SIG-M5 treated with dmso at 0.1 percent for 504 hours (cell line): Measurements from ENCODE around the gene PPP1R18.
A peak's percentile ranks its signal among the peaks of the same experiment; 100 is the strongest.
"Not testable (repeated sequence)": the region's sequence is repeated elsewhere in the genome, so short reads cannot be mapped to it uniquely, and the experiment has no call there.

Experiments
- DNase-seq: peaks from one replicate; lab custom pipeline; 2025; ENCODE audit not compliant: unreplicated experiment; lab: John Stamatoyannopoulos, UW

The PPP1R18 gene, protein sequence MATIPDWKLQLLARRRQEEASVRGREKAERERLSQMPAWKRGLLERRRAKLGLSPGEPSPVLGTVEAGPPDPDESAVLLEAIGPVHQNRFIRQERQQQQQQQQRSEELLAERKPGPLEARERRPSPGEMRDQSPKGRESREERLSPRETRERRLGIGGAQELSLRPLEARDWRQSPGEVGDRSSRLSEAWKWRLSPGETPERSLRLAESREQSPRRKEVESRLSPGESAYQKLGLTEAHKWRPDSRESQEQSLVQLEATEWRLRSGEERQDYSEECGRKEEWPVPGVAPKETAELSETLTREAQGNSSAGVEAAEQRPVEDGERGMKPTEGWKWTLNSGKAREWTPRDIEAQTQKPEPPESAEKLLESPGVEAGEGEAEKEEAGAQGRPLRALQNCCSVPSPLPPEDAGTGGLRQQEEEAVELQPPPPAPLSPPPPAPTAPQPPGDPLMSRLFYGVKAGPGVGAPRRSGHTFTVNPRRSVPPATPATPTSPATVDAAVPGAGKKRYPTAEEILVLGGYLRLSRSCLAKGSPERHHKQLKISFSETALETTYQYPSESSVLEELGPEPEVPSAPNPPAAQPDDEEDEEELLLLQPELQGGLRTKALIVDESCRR

DNA sequence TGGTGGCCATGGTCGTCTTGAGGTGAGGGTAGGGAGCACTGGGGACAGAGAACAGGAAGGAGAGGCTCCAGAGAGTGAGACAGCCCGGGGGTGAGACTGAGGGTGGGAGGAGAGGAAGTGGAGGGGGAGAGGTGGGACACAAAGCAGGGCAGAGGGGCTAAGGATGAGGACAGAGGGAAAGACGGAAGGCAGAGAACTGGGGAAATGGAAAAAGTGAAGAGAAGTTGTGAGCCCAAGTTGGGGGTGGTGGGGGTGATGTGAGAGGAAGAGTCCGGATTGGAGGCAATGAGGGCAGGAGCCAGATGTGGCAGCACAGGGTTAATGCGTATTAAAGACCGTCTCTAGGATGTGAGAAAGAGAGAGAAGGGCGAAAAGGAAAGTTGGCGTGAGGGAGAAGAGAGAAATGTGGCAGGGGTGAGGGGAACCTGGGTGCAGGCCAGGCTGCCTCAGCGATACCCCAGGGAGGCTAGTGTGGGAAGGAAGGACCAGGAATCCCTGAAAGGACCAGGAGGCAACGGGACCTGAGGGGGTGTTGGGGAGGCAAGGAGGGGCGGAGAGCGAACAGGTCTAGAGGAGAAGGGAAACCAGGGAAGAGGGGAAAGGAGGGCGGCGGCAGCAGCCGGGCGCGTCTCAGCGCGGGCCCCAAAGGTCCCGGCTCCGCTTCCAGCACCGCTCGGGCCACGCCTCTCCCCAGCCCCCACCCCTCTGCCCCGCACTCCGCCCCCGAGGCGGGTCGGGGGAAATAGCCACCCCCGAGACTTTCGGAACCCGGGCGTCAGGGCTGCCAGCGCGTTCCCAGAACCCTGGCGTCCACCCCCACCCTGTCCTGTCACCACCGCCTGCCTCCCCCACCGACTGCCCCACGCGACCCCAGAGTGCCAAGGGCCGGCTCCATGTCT, at the start of gene PPP1R18:
TSS of gene PPP1R18 (minus strand) at position 637 of the 899 bp plus-strand sequence. CDS start at position 10, 627 bp downstream.
- peak; percentile 64 for DNase-seq

DNA sequence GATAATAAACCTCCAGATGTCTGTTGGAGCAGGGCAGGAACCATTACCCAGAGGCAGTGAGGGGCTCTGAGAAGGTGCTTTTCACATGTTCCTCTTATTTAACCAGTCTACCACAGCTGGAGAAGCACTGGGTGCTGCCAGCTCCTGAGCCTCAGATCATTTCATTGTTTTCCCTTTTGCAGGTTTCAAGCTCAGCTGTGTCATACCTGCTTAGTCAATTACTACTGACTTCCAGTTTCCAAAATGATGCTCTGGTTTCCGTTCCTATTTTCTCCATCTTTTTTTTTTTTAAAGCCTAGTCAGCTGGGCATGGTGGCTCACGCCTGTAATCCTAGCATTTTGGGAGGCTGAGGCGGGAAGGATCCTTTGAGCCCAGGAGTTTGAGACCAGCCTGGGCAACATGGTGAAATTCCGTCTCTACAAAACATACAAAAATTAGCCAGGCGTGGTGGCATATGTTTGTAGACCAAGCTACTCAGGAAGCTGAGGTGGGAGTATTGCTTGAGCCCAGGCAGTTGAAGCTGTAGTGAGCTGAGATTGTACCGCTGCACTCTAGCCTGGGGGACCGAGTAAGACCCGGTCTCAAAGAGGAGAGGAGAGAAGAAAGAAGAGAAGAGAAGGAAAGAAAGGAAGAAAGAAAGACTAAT, 49.3 kb upstream of the PPP1R18 start:
- no peak for DNase-seq

DNA sequence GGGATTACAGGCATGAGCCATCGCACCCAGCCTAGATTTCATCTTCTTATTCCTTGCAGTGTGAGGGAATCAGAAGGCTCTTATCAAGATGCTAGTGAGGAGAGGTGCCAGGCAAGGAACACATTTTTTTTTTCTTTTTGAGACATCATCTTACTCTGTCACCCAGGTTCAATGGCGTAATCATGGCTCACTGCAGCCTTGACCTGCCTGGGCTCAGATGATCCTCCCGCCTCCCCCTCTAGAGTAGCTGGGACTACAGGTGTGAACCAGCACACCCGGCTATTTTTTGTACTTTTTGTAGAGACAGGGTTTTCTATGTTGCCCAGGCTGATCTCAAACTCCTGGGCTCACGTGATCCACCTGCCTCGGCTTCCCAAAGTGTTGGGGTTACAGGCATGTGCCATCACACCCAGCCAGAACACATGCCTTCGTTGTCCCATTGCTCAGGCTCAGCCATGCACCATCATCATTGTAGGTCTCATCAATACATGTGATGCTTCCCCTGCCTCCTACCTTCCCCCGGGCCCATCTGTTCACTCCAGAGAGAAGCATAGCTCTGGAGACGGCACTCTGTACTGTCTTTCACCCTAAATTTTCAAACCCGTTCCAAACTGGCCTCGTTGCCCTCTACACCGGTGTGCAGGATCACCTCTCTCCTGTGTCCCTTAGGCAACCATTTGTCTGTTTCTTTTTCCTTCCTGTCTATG, 45.9 kb upstream of the PPP1R18 start:
- no peak for DNase-seq

DNA sequence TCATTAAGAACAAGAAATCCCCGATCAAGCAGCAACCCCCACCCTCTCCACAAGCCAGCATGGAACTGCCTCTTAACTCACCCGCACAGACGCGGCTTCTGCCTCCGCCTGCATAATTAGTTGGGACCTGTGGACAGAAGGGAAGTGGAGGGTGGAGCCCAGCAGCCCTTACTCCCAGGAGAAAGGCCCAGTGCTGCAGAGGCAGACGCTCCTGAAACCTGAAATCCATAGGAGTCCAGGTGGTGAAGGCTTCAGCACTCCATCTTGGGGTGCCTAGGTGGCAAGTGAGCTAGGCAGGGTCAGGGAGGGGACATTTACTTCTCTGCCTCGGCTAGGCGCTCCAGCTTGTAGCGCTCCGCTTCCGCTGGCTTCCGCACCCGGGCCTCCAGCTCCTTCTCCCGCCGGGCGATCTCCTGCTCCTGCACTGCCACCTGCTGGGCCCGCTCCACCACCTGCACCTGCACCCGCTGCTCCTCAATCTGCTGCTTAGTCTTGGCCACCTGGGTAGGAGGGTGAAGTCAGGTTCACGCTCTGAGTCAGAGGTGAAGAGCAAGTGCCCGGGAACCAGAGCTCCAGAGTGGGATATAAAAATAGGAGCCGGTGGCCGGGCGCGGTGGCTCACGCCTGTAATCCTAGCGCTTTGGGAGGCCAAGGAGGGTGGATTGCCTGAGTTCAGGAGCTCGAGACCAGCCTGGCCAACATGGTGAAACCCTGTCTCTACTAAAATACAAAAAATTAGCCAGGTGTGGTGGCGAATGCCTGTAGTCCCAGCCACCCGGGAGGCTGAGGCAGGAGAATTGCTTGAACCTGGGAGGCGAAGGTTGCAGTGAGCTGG, 44.4 kb upstream of the PPP1R18 start:
- peak; percentile 29 for DNase-seq

DNA sequence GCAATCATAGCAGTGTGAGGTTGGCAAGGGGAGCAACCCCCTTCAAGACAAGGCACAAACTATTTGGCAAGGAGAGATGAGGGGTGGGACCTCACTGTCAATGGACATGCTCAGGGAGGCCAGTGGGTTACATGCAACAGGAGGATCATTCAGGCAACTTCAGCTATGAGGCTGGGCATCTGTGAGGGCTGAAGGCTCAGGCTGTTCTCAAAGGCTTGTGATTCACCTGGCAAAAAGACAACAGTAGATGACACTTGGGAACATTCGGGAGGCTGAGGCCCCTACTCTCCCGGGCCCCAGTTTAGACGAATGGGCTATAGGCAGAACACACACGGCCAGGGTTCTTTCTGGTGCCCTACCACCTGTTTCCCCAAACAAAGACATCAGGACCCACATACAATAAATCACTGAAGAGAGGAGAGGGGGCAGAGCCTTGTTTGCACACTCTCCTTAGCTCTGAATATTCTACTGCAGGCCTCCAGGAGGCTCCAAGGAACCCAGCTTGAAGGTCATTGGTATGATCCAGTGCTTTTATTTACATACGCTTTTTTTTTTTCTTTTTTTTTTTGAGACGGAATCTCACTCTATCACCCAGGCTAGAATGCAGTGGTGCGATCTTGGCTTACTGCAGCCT, 41.6 kb upstream of the PPP1R18 start:
- no peak for DNase-seq

DNA sequence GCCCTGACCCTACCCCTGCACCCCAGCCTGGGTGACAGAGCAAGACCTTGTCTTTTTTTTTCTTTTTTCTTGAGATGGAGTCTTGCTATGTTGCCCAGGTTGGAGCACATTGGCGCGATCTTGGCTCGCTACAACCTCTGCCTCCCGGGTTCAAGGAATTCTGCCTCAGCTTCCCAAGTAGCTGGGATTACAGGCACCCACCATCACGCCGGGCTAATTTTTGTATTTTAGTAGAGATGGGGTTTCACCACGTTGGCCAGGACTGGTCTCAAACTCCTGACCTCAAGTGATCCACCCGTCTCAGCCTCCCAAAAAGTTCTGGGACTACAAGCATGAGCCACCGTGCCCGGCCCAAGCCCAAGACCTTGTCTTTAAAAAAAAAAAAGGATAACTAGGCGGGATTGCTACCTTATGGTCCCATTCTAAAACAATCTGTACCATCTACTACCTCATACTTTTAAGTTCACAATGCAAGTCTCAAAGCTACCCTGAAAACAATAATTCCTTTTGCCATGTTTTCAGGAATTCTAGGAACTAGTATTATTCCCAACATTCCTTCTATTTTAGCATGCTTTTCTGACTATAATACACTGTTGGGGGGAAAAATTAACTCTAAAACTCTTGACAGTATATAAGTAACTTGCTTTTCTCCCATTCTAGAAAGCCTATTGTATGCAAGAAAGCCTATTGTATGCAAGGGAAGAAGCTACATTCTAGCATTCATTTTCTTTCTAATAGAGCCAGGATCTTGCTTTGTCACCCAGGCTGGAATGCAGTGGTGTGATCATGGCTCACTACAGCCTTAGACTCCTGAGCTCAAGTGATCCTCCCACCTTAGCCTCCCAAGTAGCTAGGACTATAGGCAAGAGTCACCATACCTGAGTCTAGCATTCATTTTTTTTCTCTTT, 40.3 kb upstream of the PPP1R18 start:
- no peak for DNase-seq

DNA sequence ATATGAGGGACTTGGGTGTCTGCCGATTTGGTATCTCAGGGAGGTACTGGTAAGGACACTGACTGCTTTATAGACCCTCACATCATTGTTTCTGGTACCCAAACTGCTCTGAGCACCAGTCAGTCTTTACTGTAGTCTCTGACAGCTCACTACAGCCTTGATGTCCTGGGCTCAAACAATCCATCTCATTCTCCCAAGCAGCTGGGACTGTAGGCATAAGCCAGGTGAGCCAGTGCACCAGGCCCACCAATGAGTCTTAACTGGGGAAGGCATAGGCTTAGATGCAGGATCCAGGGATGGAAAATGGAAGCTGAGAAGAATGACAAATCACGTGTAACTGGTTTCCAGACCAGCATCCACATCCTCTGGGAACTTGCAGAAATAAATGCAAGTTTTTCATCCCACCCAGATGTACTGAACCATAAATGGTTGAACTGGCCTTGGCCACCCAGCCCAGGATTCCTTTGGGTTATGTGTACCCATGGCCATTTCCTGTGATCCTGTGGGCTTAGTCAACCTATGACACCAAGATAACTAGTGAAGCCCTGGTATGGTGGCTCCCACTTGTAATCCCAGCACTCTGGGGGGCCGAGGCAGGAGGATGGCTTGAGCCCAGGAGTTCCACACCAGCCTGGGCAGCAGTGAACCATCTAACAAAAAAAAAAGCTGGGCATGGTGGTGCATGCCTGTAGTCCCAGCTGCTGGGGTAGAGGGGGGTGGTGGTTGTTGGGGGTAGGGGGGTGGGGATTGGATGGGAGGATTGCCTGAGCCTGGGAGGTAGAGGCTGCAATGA, 39.5 kb upstream of the PPP1R18 start:
- no peak for DNase-seq

DNA sequence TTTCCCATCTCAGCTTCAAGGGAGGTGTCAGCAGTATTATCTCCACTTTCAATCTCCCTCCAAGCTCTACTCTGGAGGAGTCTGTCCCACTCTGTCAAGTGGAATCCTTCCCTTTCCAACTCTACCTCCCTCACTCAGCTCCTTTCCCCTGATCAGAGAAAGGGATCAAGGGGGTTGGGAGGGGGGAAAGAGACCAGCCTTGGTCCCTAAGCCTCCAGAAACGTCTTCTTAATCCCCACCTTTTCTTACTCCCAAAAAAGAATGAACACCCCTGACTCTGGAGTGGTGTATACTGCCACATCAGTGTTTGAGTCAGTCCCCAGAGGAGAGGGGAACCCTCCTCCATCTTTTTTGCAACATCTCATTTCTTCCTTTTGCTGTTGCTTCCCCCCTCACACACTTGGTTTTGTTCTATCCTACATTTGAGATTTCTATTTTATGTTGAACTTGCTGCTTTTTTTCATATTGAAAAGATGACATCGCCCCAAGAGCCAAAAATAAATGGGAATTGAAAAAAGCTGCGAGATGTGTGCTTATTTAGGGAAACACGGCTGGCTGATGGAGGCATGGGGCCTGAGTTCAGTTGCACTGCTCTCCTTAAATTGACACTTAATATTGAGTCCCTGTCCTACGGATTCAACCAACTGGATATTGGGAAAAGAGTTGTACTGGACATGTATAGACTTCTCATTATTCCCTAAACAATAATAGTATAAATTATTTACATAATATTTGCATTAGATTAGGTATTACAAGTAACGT, 38.6 kb upstream of the PPP1R18 start:
- no peak for DNase-seq

DNA sequence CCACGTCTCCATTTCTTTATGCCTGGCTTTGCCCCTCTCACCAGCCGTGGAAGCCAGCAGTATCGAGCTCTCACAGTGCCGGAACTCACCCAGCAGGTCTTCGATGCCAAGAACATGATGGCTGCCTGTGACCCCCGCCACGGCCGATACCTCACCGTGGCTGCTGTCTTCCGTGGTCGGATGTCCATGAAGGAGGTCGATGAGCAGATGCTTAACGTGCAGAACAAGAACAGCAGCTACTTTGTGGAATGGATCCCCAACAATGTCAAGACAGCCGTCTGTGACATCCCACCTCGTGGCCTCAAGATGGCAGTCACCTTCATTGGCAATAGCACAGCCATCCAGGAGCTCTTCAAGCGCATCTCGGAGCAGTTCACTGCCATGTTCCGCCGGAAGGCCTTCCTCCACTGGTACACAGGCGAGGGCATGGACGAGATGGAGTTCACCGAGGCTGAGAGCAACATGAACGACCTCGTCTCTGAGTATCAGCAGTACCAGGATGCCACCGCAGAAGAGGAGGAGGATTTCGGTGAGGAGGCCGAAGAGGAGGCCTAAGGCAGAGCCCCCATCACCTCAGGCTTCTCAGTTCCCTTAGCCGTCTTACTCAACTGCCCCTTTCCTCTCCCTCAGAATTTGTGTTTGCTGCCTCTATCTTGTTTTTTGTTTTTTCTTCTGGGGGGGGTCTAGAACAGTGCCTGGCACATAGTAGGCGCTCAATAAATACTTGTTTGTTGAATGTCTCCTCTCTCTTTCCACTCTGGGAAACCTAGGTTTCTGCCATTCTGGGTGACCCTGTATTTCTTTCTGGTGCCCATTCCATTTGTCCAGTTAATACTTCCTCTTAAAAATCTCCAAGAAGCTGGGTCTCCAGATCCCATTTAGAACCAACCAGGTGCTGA, 37.6 kb upstream of the PPP1R18 start:
- not testable (repeated sequence) for DNase-seq

DNA sequence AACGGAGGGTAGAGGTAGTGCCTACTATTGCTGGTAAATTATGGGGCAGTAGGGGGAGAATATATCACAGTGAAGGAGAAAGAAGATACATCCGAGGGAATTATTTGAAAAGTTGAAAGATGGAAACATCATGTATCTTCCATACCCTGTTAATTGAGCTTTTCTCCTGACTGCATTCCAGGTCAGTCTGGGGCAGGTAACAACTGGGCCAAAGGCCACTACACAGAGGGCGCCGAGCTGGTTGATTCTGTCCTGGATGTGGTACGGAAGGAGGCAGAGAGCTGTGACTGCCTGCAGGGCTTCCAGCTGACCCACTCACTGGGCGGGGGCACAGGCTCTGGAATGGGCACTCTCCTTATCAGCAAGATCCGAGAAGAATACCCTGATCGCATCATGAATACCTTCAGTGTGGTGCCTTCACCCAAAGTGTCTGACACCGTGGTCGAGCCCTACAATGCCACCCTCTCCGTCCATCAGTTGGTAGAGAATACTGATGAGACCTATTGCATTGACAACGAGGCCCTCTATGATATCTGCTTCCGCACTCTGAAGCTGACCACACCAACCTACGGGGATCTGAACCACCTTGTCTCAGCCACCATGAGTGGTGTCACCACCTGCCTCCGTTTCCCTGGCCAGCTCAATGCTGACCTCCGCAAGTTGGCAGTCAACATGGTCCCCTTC, 36.9 kb upstream of the PPP1R18 start:
- DNase-seq, result not testable (repeated sequence)

DNA sequence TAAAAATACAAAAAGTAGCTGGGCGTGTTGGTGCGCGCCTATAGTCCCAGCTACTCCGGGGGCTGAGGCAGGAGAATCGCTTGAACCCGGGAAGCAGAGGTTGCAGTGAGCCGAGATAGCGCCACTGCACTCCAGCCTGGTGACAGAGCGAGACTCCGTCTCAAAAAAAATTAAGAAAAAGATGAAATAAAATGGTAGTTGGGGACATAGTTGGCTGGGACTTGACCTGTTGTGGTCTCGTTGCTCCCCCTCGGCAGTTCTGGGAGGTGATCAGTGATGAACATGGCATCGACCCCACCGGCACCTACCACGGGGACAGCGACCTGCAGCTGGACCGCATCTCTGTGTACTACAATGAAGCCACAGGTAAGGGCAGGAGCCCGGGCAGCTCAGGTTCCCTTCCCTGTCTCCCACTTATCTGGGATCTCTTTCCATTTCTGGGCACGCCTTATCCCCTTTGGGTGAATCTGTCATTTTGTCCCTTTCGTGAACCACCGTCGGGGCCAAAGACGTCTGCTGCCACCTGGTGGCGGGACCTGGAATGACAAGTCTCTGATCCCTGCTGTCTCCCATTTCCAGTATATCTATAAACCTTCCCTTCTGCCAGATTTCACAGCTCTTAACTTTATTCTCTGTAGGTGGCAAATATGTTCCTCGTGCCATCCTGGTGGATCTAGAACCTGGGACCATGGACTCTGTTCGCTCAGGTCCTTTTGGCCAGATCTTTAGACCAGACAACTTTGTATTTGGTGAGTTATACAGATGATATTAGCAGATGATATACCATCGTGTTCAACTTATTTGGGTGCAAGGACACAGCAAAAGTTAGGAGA, 36.1 kb upstream of the PPP1R18 start:
- DNase-seq, result peak; percentile 73

DNA sequence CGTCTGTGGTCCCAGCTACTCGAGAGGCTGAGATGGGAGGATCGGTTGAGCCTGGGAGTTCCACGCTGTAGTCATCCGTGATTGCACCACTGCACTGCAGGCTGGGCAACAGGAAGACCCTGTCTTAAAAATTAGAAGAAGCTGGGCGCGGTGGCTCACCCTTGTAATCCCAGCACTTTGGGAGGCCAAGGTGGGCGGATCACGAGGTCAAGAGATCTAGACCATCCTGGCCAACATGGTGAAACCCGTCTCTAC, 35.5 kb upstream of the PPP1R18 start:
- peak; percentile 17 for DNase-seq

DNA sequence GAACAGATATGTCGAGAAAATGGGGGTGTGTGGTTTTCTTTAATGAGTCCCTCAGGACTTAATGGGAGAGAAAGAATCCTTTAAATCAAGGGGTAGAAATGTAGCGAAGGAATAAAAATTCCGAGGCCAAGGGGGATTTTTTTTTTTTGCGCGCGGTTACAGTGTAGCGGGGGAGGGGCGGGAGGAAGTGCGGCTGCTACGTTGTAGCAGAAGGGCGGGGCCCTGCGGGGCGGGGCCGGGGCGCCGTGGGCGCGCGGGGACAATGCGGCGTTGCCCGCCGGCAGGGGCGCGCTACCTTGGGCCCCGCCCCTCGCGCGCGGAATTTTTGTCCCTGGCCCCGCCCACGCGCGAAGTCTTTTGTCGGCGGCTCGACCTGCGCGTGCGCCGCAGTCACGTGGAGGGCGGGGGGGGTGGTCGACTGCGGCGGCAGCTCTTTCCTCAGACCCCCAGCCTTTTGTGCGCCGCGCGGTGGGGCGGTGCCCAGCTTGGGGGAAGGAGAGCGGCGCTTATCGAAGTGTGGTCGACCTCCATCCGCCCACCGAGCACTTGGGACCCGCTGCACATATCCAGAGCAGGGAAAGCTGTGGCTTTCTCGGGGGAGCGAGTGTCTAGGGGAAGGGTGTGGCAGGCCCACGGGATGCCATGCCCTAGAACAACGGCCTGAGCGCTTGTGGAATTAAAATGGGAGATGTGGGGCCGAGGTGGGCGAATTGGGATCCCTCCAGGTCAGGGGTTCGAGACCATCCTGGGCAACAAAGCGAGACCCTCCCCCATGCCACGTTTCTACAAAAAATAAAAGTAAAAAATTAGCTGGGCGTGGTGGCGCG, 35.0 kb upstream of the PPP1R18 start:
- peak; percentile 84 for DNase-seq
